ENCODE results near the gene PIP5K1C.

Gene PIP5K1C

DNA sequence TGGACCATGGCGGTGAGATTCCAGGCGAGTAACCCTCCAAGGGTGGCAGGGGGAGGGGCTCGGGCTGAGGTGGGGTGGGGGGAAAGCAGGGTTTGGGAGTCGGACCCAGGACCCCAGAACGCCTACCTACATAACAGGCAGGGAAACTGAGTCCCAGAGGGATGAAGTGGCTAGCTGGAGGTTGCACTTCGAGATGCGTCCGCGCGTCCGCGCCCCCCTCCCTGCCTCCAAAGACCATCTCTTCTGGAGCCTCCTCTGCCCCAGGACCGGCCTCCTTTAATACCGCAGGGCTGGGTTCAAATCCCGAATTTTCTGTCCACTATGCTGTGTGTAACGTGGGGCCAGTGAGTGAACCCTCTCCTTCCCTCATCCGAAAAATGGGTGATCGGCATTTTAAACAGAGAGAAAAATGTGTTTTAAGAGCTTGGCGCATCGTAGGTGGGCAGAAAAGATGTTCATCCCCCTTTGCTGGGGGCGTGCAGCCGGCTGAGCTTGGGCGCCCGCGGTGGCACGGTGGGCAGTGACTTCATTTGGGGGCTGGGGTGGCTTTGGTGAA is 21.7 kb upstream of the PIP5K1C start:
- DNase-seq, result no peak

- peak; percentile 92 for DNase-seq
Observed at GRCh38 chr19:3721131-3721886, 21.0 kb upstream of the PIP5K1C start.

DNA sequence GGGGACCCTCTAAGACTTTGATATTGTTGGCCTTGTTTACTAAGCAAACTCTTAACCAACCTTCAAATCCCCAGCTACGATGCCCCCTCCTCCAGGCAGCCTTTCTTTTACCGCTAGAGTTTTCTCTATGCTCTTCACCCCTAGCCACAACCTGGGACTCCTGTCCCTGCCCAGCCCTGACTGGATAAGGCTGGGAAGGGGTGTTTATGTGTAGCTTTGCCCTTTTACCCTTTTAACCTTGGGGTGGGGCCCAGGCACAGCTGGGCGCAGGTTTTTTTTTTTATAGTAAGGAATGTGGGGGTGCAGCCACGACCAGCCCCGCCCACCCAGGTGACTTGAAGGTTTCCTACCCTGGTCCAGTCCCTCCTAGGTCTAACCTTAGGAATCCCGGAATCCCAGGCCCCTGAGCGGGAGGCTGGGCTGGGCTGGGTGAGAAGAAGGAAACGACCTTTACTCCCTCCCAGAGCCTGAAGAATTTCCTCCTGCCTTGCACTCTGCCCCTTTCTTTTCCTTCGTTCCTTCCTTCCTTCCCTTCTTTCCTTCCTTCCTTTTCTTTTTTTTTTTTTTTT is 20.2 kb upstream of the PIP5K1C start:
- DNase-seq, result no peak

- no peak for DNase-seq
Observed at GRCh38 chr19:3719868-3720267, 19.6 kb upstream of the PIP5K1C start.

GRCh38 chr19:3716147-3716668 is 15.9 kb upstream of the PIP5K1C start:
- DNase-seq, result no peak

DNA sequence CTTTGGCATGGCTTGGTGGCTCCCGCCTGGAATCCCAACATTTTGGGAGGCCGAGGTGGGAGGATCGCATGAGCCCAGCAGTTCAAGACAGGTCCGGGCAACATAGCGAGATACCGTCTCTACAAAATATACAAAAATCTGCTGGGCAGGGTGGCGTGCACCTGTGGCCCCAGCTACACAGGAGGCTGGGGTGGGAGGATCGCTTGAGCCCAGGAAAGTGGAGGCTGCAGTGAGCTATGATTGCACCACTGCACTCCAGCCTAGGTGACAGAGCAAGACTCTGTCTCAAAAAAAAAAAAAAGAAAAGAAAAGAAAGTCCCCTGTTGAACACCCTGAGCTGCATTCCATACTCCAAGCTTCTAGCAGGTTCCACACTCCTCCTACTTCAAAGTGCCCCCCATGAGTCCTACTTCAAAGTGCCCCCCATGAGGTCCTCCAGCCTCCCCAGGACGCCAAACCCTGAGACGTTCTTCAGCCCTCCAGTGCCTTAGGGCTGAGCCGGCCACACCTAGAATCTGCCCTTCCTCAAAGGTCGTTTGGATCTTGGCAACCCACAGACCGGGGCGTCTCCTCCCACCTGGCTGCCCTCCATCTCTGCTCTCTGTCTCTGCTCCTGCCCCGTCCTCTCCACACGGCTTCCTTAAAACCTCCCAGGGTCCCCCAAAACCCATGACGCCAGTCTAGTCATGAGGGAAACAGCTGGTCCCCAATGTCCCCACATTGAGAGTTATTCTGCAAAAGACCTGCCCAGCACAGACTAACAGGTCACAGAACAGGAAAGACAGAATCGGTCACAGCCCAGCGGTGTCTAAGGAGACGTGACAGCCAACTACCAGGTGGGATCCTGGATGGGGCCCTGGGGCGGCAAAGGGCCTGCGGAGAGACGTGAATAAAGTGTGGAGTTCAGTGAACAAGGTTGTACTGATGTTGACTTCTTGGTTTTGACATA is 12.7 kb upstream of the PIP5K1C start:
- DNase-seq, result no peak

GRCh38 chr19:3710265-3710812 is 10.1 kb upstream of the PIP5K1C start:
- peak; percentile 53 for DNase-seq

GRCh38 chr19:3708207-3708931 is 8.1 kb upstream of the PIP5K1C start, which contains the start of gene TJP3:
TJP3 (plus strand) TSS chr19:3708384; CDS start chr19:3728433, 20,049 bp downstream.
- DNase-seq, result no peak

DNA sequence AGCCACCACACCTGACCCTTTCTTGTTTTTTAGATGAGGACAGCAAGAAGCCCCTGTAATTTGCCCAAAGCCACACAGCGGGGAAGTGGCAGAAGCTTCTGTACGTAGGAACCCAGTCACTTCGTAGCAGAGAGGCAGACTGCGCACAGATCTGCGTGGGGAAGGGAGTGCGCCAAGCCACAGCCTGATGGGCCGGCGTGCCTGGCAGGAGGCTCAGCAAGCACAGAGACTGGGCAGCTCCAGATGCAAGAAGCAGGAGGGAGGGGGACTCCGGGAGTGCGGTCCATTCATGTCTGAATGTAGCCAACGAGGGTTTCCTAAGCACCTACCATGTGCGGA is 7.6 kb upstream of the PIP5K1C start:
- DNase-seq, result no peak

- no peak for DNase-seq
Observed at GRCh38 chr19:3701200-3701599, 932 bp upstream of the PIP5K1C start.

DNA sequence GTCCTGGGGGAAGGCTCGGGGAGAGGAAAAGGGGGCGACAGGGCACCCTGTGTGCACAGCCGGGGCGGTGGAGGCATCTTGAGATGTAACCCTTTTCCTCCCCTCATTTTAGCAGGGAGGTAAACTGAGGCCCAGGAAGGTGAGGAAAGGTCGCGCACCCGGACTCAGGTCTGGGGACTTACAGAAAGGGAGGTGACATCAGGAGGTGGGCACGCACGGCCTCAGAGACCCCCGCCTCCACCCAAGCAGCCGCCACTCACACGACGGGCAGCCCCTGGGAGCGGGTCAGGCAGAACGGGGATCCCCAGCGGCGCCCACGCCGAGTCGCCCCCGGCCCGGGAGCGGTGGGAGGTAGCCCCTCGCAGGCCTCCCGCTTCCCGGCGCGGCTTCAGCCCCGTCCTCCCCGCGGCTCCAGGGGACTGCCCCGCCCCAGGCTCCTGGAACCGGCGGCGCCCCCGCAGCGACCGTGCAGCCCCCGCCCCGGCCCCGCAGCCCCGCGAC is 477 bp downstream of the PIP5K1C start:
- DNase-seq, result no peak

DNA sequence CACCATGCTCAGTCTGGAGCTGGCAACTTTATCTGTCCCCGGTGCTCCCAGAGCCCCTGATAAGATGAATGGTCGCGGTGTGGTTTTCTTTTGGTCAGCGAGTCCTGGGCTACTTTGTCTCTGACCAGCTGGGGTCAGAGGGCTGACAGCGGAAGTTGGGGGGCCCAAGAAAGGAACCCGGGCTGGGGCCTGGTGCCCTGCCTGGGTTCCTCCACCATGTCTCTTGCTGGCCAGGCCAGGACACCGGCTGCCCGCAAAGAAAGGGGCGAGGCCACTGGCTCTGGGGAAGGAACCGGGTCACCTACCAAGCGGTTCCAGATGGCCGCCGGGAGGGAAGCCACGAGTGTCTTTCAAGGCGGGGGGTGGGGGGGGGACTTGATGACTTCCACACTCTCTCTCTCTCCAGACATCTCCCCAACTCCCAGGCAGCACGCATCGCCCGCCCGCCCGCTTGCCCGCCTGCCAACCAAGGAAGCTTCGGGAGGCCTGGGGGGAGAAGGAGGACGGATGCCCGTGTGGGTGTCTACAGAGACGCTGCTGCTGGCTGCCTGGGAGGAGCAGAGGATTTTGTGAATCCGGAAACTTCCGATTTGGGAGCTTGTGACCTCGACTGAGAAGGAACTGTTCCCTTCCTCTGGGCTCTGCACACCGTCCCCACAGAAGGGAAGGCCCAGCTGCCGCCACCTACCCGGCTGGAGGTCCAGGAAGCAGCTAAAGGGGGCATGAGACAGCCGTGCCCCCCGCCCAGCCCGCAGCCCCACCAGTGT is 1.1 kb downstream of the PIP5K1C start:
- DNase-seq, result no peak

DNA sequence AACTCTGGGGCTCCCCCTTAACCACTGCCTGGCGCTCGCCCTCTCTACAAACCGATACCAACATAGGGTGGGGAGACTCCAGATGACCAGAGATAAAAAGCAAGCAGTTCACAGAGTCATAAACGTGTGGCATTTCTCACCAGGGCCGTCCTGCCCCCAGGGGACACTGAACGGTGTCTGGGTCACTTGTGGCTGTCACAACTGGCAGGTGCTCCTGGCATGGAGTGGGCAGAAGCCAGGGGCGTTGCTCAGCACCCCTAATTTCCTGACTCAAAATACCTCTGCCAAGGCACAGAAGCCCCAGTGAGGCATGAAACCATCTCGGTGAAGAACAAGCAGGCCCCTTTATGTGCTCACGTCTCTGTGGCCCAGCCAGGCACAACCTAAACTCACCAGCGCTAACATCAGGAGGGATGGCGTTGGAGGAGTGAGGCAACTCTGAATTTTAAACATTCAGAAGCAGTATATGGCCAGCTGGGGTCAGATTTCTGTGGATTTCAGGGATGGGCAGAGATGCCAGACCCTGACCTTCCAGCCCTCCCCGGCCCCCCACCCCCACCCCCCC is 1.8 kb downstream of the PIP5K1C start:
- no peak for DNase-seq

DNA sequence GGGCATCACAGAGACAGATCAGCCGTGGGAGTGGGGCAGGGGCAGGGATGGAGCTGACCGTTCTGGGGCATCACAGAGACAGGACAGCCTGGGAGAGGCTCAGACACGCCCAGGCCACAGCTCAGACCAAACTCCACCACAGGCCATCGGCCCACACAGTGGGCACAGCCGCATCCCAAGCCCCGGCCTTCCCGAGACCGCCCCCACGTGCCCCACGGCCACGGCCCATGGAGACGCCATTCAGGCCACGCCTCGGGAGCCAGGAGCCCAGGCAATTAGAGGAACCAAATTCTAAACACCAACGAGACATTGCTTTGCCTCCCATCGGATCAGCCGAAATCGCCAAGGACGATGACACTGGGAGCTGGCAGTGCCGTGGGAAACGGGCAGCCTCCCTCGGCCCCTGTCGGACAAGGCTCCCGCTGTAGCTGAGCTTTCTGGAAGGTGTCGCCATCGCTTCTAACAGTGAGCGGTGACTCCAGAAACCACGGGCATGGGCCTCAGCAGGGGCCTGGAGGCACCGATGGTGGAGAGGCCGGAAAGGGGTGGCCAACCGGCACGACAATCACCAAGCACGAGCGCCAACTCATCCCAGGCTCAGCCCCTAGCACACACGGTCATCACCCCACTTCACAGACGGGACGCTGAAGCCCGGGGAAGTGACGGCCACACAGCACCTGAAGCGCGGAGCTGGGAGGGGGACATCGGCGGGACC is 2.4 kb downstream of the PIP5K1C start:
- no peak for DNase-seq

- no peak for DNase-seq
Observed at GRCh38 chr19:3697094-3697493, 3.2 kb downstream of the PIP5K1C start.

DNA sequence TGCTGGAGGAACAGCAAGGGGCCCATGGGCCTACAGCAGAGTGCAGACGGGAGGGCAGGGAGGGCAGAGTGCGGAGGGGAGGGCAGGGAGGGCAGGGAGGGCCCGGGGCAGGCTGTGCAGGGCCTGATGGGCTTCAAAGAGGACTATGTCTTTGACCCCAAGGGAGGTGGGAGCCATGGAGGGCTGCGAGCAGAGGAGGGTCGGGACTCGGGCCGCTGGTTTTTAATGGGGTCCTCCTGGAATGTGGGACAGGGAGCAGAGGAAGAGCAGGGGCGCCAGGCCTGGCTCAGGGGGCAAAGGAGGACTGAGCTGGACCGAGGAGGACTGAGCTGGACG is 3.6 kb downstream of the PIP5K1C start:
- DNase-seq, result no peak

DNA sequence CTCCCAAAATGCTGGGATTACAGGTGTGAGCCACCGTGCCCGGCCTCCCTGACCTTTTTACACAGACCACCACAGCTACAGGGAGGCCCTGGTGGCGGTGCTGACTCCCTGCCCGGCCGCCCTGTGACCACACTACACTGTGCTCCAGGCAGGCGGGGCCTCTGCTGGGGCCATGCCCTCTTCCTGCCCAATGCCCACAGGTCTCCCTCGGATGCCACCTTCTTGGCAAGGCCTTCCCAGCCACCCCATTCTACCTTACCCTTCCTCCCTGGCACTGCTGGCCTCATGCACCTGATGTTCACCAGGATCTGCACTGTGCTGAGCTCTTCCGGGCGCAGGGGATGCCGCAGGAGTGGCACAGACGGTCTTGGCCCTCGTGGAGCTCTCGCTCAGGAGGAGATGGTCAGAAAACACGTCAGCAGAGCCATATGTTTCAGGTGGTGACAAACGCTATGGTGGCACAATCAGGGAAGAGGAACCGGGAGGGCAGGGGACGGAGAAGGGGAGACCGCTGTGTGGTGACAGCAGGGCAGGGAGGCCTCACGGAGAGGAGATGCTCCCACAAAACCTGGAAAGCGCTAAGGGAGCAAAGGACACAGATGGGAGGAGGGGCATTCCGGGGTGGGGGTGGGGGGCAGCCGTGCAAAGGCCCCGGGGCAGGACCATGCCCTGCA is 4.1 kb downstream of the PIP5K1C start:
- DNase-seq, result no peak

DNA sequence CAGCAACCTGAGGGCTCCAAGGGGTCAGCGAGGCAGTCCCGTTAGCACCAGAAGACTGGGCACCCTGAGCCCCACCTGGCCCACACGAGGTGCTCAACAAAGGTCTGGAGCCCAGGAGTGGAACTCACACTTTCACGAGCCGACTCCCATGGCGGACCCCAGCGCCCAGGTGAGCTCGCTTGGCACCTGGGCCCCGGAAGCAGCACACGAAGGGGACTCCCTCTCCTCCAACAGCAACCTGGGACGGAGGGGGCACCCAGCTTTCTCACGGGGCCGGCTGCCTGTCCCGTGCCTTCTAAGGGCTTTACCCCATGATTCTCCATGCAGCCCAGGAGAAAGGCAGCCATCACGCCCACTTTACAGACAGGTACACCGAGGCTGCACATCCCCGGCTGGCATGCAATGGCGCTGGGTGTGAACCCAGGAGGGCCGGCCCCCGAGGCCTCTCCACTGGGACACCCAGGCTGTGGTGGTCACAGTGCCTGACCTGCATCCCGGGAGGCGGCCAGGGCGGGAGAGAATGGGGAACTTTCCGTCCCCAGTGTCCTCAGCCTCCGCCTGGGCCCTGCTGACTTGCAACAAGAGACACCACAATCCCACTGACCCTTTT is 5.0 kb downstream of the PIP5K1C start:
- DNase-seq, result no peak

Measured in NCI-H146 (cell line).